MM.1S (cell line): ENCODE measurements around the gene LHPP.

ENCODE experiments used
- EZH2 ChIP-seq: fragments of 300-600 bp; sonication (generic); optimal IDR thresholded peaks from 2 replicates; pipeline ENCODE3; 2017; ENCODE audit warnings: low read depth, mild to moderate bottlenecking, antibody characterized with exemption, low read length, mixed read lengths
- EZH2phosphoT487 ChIP-seq: fragments of 300-600 bp; sonication (generic); IDR thresholded peaks from 2 replicates; pipeline ENCODE4 v1.6.1; 2018; ENCODE audit warnings: antibody characterized with exemption, low read length
- TF ChIP-seq, protein P1 (sequence below): fragments of 300-600 bp; sonication (generic); IDR thresholded peaks from 2 replicates; pipeline ENCODE4 v1.5.1; 2016; ENCODE audit warnings: antibody characterized with exemption, low read length, mixed read lengths

DNA sequence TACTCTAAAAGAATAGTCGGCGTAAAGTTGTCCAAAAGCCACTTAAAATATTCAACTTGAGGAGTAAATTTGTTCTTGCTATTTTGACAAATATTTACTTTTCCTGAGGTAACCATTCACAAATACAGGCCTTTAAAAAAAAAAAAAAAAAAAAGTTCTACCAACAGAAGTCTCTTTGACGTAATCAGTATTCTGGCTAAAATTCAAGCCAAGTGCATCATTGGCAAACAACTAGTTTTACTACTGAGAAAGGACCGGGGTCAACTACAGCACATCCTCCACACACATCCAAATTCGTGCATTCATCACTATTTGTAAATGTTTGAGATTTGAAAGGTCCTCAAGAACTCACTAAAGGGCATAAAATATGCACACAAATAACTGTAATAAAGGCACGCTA lies 44.9 kb upstream of the LHPP start:
- TF ChIP-seq, protein P1, sequence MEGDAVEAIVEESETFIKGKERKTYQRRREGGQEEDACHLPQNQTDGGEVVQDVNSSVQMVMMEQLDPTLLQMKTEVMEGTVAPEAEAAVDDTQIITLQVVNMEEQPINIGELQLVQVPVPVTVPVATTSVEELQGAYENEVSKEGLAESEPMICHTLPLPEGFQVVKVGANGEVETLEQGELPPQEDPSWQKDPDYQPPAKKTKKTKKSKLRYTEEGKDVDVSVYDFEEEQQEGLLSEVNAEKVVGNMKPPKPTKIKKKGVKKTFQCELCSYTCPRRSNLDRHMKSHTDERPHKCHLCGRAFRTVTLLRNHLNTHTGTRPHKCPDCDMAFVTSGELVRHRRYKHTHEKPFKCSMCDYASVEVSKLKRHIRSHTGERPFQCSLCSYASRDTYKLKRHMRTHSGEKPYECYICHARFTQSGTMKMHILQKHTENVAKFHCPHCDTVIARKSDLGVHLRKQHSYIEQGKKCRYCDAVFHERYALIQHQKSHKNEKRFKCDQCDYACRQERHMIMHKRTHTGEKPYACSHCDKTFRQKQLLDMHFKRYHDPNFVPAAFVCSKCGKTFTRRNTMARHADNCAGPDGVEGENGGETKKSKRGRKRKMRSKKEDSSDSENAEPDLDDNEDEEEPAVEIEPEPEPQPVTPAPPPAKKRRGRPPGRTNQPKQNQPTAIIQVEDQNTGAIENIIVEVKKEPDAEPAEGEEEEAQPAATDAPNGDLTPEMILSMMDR = no peak
- TF ChIP-seq EZH2phosphoT487 (no peak), EZH2 (no peak)
